ENCODE data around the gene VPS26B.
A peak's percentile ranks its signal among the peaks of the same experiment; 100 is the strongest.
"Not testable (repeated sequence)": the region's sequence is repeated elsewhere in the genome, so short reads cannot be mapped to it uniquely, and the experiment has no call there.

Gene VPS26B

DNA sequence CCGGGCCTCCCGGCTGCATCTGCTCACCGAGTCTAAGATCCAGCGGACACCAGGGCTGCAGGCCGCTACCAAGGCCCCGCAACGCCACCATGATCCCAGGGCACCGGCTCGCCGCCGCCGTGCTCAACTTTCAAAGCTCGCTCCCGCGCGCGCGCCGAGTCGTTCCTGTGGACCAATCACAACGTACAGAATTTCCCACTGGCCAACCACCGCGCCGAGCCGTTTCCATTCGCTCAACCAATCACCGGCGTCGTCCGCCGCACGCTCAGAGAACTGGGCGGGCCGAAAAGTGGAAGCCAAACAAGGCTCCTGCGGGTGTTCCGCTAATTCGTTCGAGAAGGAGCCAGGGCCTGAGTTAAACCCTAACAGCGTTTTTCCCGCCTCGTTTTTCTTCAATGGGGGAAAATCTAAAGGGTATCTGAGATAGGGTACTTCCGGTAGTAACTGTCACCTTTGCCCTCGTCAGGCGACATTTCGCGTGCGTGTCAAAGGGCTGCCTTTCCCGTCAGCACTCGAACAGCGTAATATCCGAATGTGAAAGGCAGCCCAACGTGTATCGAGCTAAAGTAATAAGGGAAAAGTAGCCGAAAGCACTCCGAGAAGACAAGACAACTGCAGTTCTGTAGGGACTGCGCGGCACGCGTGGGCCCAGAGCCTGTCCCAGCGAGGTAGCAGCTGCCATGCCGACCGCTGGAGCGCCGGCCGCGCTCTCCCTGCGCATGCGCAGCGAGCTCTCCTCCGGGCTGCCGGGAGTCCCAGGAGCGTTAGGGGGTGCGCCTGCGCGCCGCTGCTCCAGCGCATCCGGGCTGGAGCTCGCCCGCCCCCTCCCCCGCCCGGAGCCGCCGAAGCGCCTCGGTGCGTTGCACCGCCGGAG, at the start of gene VPS26B, which contains the start of gene NCAPD3:
Gene VPS26B, plus strand, starts transcription at position 836 of the 874 bp plus-strand sequence. CDS start 452 bp downstream, outside the sequence.
Gene NCAPD3, minus strand, starts transcription at position 132 of the 874 bp plus-strand sequence. Its CDS starts 41 bp downstream, at position 91.
- DNase-seq = peak; percentile 86

DNA sequence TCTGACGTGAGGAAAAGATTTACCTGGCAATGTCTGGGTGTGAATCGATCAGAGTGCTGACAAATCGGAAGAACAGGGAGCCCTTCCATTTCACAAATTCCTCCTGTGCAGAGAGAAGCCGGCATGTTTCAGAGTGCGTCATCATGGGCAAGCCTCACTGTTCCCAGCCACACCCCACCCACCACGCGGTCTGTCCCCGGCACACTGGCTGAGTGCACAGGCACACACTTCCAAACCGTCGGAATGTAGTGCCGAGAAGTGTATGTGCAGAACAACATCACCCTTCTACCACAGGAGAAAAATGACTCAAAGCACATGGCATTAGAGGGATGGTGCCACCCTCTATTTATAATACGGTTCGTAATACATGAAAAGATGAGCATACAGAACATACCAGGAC, 48.2 kb upstream of the VPS26B start:
- no peak for DNase-seq

DNA sequence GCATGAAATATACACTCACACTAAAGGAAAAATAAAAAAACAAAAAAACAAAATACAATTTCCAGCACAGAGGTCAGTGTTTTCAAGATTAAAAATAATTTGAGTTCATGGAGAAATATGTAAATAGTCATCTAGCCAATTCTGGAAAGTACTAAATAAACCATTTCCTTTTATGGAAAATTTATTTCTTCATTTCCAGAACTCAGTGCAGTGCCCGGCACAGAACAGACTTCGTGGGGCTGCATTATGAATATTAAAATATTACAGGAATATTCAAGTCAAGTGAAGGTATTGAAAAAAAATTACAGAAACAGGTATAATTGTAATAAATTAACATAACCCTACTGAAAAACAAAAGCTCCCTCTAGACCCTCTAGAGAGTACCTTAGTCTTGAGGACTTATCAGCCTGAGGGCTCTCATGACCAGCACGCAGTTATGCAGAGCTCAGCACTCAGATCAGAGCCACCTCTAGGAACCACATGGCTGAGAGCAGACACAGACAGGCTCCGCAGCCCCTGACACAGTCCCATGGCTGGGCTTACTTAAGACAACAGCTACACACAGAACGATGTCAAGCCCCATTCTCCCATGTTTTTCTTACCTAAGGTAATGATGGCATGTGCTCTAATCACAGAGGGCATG, 46.3 kb upstream of the VPS26B start:
- DNase-seq = no peak

DNA sequence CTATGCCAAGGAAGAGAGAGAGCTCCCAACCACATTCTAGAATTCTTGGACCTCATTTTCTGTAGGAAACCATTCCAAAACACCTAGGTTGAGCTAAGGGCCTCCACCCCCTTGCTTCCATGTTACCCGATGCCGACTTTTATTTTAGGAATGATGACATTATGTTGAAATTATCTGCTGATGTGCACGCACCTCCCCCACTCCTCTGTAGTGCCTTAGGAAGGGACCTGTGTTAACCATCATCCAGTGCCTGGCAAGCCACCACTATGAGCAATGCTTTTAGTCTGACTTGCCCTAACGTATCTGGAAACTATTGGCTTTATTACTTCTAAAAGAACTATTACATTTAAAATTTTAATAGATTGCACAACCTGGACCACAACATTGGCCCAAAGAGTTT, 42.8 kb upstream of the VPS26B start:
- DNase-seq = no peak

- DNase-seq = not testable (repeated sequence)
Measured at GRCh38 chr11:134188092-134188491, 36.4 kb upstream of the VPS26B start.

DNA sequence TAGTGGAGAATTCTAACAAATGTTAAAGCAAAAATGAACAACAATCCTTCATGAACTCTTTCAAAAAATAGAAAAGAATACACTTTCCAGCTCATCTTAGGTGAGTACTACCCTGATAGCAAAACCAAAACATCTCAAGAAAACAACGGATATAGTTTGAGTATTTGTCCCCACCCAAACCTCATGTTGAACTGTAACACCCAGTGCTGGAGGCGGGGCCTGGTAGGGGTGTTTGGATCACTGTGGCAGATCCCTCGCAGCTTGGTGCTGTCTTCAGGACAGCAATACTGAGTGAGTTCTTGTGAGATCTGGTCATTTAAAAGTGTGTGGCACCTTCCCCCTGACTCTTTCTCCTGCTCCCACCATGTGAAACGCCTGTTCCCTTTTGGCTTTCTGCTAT, 27.7 kb upstream of the VPS26B start:
- DNase-seq = no peak

DNA sequence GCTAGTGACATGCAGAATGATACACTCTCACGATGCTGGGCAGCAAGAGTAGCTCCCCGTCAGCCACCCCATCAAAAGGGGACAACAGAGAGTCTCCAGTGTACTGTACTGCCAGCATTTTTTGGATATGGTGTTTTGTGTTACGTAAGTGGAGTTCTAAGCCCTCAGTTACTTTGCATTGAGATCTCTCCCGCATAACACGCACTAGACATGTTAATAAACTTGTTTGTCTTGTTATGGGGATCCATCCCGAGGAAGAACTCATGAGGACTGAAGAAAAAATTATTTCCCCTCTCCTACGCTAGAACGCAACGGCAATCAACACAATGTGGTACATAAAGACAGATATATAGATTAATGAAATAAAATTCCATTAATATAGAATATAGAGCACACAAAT, 24.9 kb upstream of the VPS26B start:
- DNase-seq = no peak

- no peak for DNase-seq
Measured at GRCh38 chr11:134200688-134201087, 23.8 kb upstream of the VPS26B start.

DNA sequence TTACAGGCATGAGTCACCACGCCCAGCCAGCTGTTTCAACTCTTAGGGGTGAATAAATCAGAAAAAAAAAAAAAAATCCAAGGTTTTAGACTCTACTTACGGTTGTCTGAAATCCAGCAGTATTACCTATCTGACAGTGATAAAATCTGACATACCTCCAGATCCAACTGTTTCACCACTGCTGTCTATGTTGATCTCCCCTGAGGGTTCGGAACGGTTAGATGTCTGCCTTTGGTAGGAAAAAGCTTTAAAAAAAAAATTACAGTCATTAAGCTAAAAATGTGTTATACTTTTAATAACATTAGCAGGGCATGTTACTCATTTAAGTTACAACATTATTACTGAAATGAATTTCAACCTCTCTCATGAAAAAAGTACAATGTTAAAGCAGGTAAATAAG, 21.8 kb upstream of the VPS26B start:
- no peak for DNase-seq

GRCh38 chr11:134205729-134206128, 18.7 kb upstream of the VPS26B start:
- no peak for DNase-seq

- no peak for DNase-seq
Measured at GRCh38 chr11:134206185-134206584, 18.3 kb upstream of the VPS26B start.

GRCh38 chr11:134207538-134208239, 16.8 kb upstream of the VPS26B start:
- DNase-seq = no peak

DNA sequence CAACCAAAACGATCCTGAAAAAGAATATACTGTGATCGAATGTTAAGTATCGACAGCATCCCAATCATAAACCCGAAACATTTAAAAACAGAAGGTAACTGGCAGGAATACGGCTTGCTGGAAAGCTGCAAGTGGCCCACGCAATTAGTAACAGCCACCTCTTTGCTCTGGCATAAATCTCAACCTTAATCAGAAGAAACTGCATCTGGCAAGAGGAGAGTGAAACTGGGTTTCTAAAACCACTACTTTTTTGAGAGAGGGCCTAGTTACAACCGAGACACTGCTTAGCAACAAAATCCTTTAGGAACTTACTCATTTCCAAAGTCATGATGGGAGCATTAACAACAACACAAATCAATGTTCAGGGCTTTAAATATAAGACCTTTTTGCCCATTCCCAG, 8.6 kb upstream of the VPS26B start:
- no peak for DNase-seq

GRCh38 chr11:134216816-134217215, 7.7 kb upstream of the VPS26B start:
- no peak for DNase-seq

DNA sequence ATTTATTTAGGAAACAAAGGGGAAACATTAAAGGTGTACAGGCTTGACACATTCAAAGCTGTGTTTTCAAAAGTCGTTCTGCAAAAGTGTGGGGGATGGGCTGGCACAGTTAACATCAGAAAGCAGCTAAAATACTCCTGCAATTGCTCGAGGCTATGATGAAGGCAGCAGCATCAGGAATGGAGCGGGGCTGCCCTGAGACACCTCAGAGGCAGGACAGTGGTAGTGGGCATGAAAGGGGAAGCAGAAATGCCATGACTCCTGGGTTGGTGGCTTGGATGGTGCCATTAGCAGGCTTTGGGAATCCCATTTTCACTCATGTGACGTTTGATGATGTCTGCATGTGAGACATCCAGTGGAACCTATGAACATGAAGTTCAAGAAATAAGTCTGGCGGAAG, 1.4 kb upstream of the VPS26B start:
- DNase-seq = no peak

GRCh38 chr11:134224710-134225664, 516 bp downstream of the VPS26B start:
- peak; percentile 62 for DNase-seq

GRCh38 chr11:134226806-134227325, 2.4 kb downstream of the VPS26B start:
- DNase-seq = no peak

- DNase-seq = no peak
Measured at GRCh38 chr11:134228625-134229024, 4.2 kb downstream of the VPS26B start.

DNA sequence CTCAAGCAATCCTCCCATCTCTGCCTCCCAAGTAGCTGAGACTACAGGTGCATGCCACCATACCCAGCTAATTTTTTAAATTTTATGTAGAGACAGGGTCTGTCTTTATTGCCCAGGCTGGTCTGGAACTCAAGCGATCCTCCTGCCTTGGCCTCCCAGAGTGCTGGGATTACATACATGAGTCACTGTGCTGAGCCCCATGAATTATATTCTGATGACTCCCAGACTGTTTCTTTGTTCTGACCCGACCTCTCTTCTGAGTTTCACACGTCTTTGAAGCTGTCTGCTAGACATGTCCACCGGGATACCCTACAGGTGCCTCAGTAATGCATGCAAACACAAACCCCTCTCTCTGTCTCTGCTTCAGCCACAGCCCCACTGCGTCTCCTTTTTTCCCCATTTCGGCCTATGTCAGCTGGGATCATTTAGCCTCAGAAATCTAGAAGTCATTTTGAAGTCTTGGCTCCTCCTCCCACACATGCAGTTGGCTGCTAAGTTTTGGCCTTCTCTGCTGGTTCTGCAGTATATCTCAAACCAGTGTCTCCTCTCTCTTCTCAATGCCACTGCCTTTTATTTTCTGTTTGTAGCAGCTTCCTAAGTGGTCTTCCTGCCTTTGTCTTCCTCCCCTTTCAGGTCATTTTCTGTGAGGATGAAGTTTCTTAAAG, 4.8 kb downstream of the VPS26B start:
- no peak for DNase-seq

DNA sequence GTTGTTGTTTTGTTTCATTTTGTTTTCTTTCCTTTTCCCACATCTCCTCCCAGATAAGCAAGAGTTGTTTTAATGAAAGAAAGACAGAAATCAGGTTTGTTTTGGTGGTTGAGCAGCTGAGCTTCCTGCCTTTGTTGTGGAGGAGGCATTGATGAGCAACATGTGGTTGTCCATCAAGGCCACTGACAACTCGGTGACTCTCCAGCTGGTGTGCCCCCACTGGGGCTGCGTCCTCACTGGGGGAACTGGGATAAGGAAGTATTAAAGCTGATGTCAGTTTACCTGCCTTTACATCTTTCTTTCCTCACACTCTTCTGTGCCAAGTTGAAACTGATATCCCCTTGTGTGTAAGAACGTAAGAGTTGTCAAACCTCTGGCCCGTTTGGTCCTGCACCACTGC, 5.9 kb downstream of the VPS26B start:
- no peak for DNase-seq

DNA sequence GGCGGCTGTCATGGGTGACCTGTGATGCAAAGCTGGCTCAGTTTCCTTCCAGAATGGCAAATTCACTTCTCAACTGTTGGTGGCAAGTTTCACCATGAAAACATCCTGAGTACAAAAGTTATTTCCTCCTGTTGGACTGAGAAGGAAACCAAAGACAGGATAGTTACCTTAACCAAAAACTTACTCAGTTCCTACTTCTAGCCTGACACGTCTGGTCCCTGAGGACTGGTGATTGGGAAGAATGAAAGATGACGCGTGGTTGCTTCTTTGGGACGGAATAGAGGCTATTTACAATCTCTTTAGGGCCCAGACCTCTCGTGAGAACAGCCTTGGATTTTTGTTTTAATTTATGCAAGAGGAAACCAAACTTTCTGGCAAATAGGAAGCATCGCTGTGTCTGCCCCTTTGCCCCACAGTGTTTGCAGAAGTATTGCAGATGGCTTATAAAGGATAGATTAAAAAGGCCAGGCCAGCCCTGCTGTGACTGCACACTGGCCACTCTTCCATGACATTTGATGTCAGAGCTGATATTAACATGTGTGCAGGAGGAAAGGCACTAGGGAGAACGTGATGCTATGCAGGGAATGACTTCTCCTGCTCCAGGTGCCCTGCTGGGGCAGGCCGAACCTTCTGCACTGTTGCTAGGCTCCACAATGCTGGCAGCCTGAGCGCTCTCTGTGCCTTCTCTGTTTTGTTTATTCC, 7.6 kb downstream of the VPS26B start:
- DNase-seq = no peak

Measured in T1000 (cell line).